Cardiac muscle cell (in vitro differentiated cells and primary cell): ENCODE results near the gene RMND5A. TPM values are rescaled to one million over a fixed set of nuclear protein-coding genes. Genes with fewer than 3 reads are reported as not detected.

ENCODE experiments used
- DNase-seq, 2 donors: peaks; one replicate each; pipeline versions ENCODE4 v3.0.0 to v3.0.0-alpha.2; 2010 to 2017; ENCODE audit warnings: low read depth in 1 of 2, low spot score in 1 of 2
- H3K27ac ChIP-seq: fragments of 200-600 bp; sonication (generic); 2 replicates; pipeline ENCODE4 v1.5.1; 2016
- H3K27me3 ChIP-seq: fragments of 200-600 bp; sonication (generic); 2 replicates; pipeline ENCODE4 v1.6.0; 2016; ENCODE audit warnings: control low read depth
- H3K36me3 ChIP-seq: fragments of 200-600 bp; sonication (generic); 2 replicates; pipeline ENCODE4 v1.5.1; 2016; ENCODE audit warnings: control low read depth
- H3K4me1 ChIP-seq: fragments of 200-600 bp; sonication (generic); 2 replicates; pipeline ENCODE4 v1.8.1; 2017; ENCODE audit warnings: low read depth, mild to moderate bottlenecking, mixed run types
- H3K4me3 ChIP-seq: fragments of 200-600 bp; sonication (generic); 2 replicates; pipeline ENCODE4 v1.5.1; 2016; ENCODE audit warnings: mild to moderate bottlenecking
- H3K9me3 ChIP-seq: fragments of 200-600 bp; sonication (generic); 2 replicates; pipeline ENCODE4 v1.5.1; 2017; ENCODE audit warnings: low read depth, mild to moderate bottlenecking, control low read depth
- polyA plus RNA-seq: library from polyadenylated mRNA; unstranded; fragments of >200 nt; fragmentation: Nextera tagmentation; extraction: Ambion mirVana; gene quantifications from 2 replicates; pipeline ENCODE4 v1.2.1, GENCODE V29; 2016
- total RNA-seq: library from RNA; depleted of rRNA; stranded (reverse); fragments of >200 nt; gene quantifications from 2 replicates; pipeline ENCODE4 v1.2.3, GENCODE V29; 2016
- TF ChIP-seq, protein P1 (sequence below): IDR thresholded peaks from 2 replicates; pipeline ENCODE4 v1.5.1; 2012; ENCODE audit warnings: low read depth, mild to moderate bottlenecking, low read length

Gene RMND5A
- total and polyA plus RNA-seq, 2 experiments from 2014 or later = 30.8 to 63.4 TPM

DNA sequence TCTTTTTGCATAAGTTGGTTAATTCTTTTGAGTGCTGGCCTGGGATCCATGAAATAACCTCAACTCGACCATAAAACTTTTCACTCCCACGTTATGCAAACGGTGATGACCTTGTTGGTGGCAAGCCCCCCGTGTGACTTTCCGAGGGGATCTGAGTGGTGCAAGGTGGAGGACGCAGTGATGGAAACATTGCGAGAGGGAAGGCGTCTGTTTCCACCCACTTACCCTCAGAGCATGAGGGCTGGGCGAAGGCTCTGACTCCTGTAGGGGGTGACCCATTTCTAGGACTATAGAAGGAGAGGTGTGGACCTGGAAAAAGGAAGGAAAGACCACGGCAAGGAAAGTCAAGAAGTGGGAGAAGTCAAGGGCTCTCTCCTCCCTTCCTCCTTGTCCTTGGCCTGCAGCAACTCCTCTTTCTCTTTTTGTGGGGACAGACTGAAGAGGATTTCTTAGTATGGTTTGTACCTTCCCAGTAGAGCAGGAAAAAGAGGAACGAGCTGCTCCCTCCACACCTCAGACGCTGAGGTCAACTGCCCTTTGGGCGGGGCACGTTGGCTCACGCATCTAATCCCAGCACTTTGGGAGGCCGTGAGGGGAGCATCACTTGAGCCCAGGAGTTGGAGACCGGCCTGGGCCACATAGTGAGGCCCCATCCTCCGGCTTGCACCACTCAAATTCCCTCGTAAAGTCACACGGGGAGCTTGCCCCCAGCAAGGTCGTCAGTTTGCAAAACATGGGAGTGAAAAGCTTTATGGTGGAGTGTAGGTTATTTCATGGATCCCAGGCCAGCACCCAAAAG, 86.2 kb downstream of the RMND5A start:
- H3K27me3 ChIP-seq = peaks cover 20% of the 10 kb centered on the region
- no peaks in the 10 kb centered on the region for H3K9me3 ChIP-seq
- TF ChIP-seq, protein P1, sequence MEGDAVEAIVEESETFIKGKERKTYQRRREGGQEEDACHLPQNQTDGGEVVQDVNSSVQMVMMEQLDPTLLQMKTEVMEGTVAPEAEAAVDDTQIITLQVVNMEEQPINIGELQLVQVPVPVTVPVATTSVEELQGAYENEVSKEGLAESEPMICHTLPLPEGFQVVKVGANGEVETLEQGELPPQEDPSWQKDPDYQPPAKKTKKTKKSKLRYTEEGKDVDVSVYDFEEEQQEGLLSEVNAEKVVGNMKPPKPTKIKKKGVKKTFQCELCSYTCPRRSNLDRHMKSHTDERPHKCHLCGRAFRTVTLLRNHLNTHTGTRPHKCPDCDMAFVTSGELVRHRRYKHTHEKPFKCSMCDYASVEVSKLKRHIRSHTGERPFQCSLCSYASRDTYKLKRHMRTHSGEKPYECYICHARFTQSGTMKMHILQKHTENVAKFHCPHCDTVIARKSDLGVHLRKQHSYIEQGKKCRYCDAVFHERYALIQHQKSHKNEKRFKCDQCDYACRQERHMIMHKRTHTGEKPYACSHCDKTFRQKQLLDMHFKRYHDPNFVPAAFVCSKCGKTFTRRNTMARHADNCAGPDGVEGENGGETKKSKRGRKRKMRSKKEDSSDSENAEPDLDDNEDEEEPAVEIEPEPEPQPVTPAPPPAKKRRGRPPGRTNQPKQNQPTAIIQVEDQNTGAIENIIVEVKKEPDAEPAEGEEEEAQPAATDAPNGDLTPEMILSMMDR = no peak
- H3K27ac ChIP-seq = no peak overlapping the region
- no peaks in the 10 kb centered on the region for H3K36me3 ChIP-seq
- H3K4me1 ChIP-seq = no peaks in the 10 kb centered on the region
- no peak overlapping the region for H3K4me3 ChIP-seq
- DNase-seq = no peak

DNA sequence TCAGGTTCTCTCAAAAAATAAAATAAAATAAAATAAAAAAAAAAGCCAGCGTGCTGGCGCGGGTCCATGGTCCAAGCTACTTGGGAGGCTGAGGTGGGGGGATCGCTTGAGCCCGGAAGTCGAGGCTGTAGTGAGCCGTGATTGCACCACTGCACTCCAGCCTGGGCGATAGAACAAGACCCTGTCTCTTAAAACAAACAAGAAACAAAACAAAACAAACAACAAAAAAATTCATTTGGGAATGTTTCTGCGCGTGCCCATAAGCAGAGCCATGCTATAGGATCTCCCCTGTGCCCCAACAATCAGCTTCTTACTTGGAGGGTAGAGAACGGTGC, 87.0 kb downstream of the RMND5A start:
- no peak overlapping the region for H3K27ac ChIP-seq
- TF ChIP-seq, protein P1 = no peak
- no peaks in the 10 kb centered on the region for H3K4me1 ChIP-seq
- H3K9me3 ChIP-seq = no peaks in the 10 kb centered on the region
- no peak for DNase-seq
- no peaks in the 10 kb centered on the region for H3K36me3 ChIP-seq
- H3K27me3 ChIP-seq = peaks cover 20% of the 10 kb centered on the region
- H3K4me3 ChIP-seq = peak overlapping the region; percentile 42

- Histone ChIP-seq H3K27ac (no peak overlapping the region), H3K9me3 (no peaks in the 10 kb centered on the region), H3K27me3 (peaks cover 20% of the 10 kb centered on the region), H3K4me1 (no peaks in the 10 kb centered on the region), H3K36me3 (no peaks in the 10 kb centered on the region), H3K4me3 (peak overlapping the region; percentile 42)
- TF ChIP-seq, protein P1 = no peak
- DNase-seq = peak; percentile 38 to 67
Observed at GRCh38 chr2:86807468-86808275, 87.6 kb downstream of the RMND5A start.

GRCh38 chr2:86808315-86809161, 88.4 kb downstream of the RMND5A start:
- Histone ChIP-seq H3K27me3 (peaks cover 20% of the 10 kb centered on the region), H3K36me3 (no peaks in the 10 kb centered on the region), H3K4me3 (peak overlapping the region; percentile 42), H3K4me1 (no peaks in the 10 kb centered on the region), H3K27ac (no peak overlapping the region), H3K9me3 (no peaks in the 10 kb centered on the region)
- peak; percentile 79 to 86 for DNase-seq
- TF ChIP-seq, protein P1 = peak; percentile 86

GRCh38 chr2:86809481-86810121, 89.5 kb downstream of the RMND5A start:
- Histone ChIP-seq H3K27ac (no peak overlapping the region), H3K36me3 (no peaks in the 10 kb centered on the region), H3K4me3 (no peak overlapping the region), H3K27me3 (peaks cover 20% of the 10 kb centered on the region), H3K9me3 (no peaks in the 10 kb centered on the region), H3K4me1 (no peaks in the 10 kb centered on the region)
- TF ChIP-seq, protein P1 = no peak
- DNase-seq = no peak
